ENCODE results near the gene CAPNS1.
"Not testable (repeated sequence)": the region's sequence is repeated elsewhere in the genome, so short reads cannot be mapped to it uniquely, and the experiment has no call there.

Gene CAPNS1

DNA sequence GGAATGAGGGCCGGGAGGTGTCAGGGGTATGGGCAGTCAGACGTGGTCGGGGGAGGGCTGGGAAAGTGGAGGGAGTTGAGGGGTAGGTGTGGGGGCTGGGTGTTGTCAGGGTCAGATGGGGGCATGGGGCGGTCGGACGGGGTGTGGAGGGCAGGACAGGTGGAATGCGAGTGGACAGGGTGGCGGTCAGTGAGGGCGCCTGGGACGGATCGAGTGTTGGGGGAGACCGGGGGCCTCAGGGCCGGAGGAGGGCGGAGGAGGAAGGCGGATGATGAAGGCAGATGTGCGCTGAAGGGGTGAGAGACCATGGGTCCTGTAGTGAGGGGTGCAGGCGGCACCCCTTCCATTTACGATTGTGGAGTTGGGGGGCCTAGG is 18.9 kb upstream of the CAPNS1 start:
- TF ChIP-seq, protein P1, sequence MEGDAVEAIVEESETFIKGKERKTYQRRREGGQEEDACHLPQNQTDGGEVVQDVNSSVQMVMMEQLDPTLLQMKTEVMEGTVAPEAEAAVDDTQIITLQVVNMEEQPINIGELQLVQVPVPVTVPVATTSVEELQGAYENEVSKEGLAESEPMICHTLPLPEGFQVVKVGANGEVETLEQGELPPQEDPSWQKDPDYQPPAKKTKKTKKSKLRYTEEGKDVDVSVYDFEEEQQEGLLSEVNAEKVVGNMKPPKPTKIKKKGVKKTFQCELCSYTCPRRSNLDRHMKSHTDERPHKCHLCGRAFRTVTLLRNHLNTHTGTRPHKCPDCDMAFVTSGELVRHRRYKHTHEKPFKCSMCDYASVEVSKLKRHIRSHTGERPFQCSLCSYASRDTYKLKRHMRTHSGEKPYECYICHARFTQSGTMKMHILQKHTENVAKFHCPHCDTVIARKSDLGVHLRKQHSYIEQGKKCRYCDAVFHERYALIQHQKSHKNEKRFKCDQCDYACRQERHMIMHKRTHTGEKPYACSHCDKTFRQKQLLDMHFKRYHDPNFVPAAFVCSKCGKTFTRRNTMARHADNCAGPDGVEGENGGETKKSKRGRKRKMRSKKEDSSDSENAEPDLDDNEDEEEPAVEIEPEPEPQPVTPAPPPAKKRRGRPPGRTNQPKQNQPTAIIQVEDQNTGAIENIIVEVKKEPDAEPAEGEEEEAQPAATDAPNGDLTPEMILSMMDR (IDR thresholded peaks at IDR 0.05; ENCODE audit: low read depth, low read length) = no peak
- H3K4me3 ChIP-seq (replicated peaks in 1 of 2; ENCODE audit: low read depth in 2 of 2, low read length in 2 of 2) = no peak overlapping the region
- DNase-seq (ENCODE audit: low read depth in 2 of 2) = no peak

DNA sequence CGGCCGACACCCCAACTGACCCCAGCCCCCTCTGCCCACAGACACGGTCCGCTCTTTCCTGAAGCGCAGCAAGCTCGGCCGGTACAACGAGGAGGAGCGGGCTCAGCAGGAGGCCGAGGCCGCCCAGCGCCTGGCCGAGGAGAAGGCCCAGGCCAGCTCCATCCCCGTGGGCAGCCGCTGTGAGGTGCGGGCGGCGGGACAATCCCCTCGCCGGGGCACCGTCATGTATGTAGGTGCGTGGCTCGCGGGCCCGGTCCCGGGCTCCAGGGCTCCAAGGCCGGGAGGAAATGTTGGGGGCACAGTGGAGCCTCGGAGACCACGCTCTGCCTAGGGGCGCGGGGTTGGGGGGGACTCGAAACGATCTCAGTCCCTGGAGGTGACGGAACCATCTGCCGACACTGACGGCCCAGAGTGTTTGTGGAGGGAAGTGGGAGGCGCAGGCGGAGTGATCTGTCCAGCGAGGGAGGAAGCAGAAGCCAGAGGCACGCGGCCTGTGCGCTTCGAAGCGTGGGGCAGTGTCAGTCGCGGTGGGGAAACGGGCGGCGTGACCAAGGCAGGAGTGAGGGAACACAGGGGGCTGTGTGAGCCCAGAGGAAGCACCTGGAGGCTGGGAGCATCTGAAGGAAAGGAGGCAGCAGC is 18.3 kb upstream of the CAPNS1 start:
- TF ChIP-seq, protein P1 (IDR thresholded peaks at IDR 0.05; ENCODE audit: low read depth, low read length) = no peak
- DNase-seq (ENCODE audit: low read depth in 2 of 2) = no peak
- no peak overlapping the region for H3K4me3 ChIP-seq (replicated peaks in 1 of 2; ENCODE audit: low read depth in 2 of 2, low read length in 2 of 2)

DNA sequence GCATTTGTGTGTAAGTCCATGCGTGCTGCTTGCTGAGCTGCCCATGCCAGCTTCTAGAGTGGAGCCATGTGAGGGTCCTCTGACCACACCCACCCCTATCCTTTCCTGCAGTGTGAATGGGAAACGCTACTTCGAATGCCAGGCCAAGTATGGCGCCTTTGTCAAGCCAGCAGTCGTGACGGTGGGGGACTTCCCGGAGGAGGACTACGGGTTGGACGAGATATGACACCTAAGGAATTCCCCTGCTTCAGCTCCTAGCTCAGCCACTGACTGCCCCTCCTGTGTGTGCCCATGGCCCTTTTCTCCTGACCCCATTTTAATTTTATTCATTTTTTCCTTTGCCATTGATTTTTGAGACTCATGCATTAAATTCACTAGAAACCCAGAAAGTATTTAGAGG is 14.3 kb upstream of the CAPNS1 start:
- no peak for DNase-seq (ENCODE audit: low read depth in 2 of 2)
- TF ChIP-seq, protein P1 (IDR thresholded peaks at IDR 0.05; ENCODE audit: low read depth, low read length) = no peak
- H3K4me3 ChIP-seq (replicated peaks in 1 of 2; ENCODE audit: low read depth in 2 of 2, low read length in 2 of 2) = no peak overlapping the region

DNA sequence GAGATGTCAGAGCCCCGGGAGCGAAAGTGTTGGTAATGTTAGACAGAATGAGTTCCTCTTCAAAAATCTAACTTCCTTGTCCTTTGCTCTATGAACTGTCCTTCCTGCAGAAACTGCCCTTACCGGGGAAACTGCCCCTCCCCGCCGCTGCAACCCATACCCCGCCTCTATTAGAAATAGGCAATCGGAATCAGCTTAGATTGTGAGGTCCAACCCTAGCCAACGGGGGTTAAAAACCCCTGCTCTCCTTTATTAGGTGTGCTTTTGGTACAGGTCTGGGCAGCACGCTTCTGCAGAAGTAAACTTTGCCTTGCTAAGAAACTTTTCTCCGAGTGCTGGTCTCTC is 11.5 kb upstream of the CAPNS1 start:
- TF ChIP-seq, protein P1 (IDR thresholded peaks at IDR 0.05; ENCODE audit: low read depth, low read length) = no peak
- DNase-seq (ENCODE audit: low read depth in 2 of 2) = no peak
- peak overlapping the region; percentile 42 to 54 for H3K4me3 ChIP-seq (replicated peaks in 1 of 2; ENCODE audit: low read depth in 2 of 2, low read length in 2 of 2)

DNA sequence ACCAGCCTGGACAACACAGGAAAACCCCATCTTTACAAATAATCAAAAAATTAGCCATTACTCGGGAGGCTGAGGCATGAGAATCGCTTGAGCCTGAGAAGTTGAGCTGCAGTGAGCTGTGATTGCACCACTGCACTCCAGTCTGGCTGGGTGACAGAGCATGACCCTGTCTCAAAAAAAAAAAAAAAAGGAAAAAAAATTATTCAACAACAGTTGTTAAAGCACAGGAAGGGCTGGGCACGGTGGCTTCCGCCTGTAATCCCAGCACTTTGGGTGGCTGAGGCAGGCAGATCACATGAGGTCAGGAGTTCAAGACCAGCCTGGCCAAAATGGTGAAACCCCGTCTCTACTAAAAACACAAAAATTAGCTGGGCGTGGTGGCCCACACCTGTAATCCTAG is 8.6 kb upstream of the CAPNS1 start:
- not testable (repeated sequence) for H3K4me3 ChIP-seq (replicated peaks in 1 of 2; ENCODE audit: low read depth in 2 of 2, low read length in 2 of 2); DNase-seq (ENCODE audit: low read depth in 2 of 2)

DNA sequence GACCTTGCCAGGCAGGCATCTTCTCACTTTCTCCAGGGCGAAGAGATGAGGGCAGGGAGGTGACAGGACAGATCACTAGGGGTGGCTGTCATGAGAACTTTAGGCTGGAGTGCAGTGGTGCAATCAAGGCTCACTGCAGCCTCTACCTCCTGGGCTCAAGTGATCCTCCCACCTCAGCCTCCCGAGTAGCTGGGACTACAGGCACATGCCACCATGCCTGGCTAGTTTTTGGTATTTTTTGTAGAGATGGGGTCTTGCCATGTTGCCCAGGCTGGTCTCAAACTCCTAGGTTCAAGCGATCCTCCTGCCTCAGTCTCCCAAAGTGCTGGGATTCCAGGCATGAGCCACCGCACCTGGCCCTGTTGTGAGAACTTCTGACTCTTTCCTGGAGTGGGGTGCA is 5.0 kb upstream of the CAPNS1 start:
- H3K4me3 ChIP-seq (replicated peaks in 1 of 2; ENCODE audit: low read depth in 2 of 2, low read length in 2 of 2); DNase-seq (ENCODE audit: low read depth in 2 of 2): not testable (repeated sequence)

DNA sequence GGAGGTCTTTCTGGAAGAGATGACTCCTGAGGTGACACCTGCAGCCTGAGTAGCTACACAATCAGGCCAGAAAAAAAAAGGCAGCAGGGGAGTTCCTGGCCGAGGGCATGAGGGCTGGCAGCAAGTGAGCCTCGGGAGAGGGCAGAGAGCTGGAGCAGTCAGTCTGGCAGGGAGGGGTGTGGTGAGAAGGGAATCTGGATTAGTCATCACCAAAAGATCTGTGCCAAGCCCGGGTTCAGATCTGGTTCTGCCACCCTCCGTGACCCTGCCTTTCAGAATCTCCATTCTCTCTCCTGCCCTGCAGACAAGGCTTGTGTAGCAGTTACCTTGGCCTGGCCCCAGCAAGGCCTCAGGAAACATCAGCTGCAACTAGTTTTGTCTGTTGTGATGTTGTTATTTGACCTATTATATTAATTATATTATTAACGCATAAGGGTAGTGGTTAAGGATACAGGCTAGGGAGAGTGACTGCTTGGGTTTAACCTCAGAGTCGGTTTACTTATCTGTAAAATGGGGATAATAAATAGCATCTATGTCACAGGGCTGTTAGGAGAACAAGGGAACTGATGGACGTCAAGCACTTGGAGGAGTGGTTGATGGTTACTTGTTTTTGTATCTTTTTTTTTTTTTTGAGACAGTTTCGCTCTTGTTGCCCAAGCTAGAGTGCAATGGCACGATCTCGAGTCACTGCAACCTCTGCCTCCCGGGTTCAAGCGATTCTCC is 2.7 kb upstream of the CAPNS1 start:
- TF ChIP-seq, protein P1 (IDR thresholded peaks at IDR 0.05; ENCODE audit: low read depth, low read length) = no peak
- DNase-seq (ENCODE audit: low read depth in 2 of 2) = peak; percentile 50 to 73
- H3K4me3 ChIP-seq (replicated peaks in 1 of 2; ENCODE audit: low read depth in 2 of 2, low read length in 2 of 2) = no peak overlapping the region

DNA sequence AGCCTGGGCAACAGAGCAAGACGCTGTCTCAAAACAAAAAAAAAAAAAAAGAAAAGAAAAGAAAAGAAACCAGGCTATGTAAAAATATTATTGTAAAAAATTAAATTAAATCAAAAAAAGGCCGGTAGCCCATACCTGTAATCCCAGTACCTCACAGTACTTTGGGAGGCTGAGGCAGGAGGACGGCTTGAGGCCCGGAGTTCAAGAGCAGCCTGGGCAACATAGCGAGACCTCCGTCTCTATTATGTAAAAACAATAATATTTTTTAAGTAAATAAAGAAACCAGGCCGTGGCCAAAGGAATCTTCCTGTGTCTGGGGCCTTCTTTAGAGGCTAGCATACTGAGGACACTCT is 770 bp upstream of the CAPNS1 start:
- no peak for DNase-seq (ENCODE audit: low read depth in 2 of 2)
- TF ChIP-seq, protein P1 (IDR thresholded peaks at IDR 0.05; ENCODE audit: low read depth, low read length) = no peak
- H3K4me3 ChIP-seq (replicated peaks in 1 of 2; ENCODE audit: low read depth in 2 of 2, low read length in 2 of 2) = peak overlapping the region; percentile 90 to 94
